Measurements from ENCODE around the gene SLCO2A1. TPM values are rescaled to one million over a fixed set of nuclear protein-coding genes. Genes with fewer than 3 reads are reported as not detected.
A peak's percentile ranks its signal among the peaks of the same experiment; 100 is the strongest.

Gene SLCO2A1
- total RNA-seq, 2 donors from 2014 or later: 15.9 to 46.7 TPM

DNA sequence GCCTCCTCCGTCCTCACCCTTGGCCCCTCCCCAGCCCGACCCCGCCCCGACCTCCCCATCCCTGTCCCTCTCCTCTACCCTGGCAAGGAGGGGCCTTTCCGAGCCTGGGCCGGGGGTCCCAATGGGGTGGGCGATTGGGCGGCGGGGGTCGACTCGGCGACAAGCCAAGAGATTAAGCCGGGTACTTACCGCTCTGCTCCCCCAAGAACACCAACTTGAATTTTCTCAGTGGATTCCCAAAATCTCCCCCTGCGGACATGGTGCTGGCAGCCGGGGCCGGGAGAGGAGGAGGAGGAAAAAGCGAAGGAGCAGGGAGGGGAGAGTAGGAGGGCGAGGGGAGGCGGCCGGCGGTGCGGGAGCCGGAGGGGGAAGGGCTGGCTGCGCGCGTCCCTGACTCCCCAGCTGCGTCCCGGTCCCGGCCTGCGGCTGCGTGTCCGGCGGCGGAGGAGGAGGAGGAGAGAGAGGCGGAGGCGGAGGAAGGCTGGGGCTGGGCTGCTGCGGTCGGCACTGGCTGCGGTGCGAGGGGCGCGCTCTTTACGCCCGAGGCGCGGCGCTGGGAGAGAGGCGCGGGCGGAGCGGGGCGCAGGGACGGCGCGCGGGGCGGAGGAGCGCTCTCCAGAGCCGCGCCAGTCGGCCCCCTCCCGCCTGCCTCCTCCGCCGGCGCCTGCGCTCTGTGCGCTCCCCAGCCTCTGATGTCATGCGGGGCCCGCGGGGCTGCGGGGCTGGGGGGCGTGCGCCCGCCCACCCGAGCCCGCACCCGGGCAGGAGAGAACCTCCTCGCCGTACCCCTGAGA, 134.3 kb downstream of the SLCO2A1 start, which contains the start of gene RAB6B:
RAB6B (minus strand) TSS at position 675 of the 794 bp plus-strand sequence; CDS start at position 259, 416 bp downstream.
- no peaks in the 10 kb centered on the region for H3K27me3 ChIP-seq (replicated peaks; ENCODE audit: insufficient read depth)
- no peak for DNase-seq (ENCODE audit: low spot score)
- peaks cover 5% of the 10 kb centered on the region for H3K4me1 ChIP-seq (replicated peaks)
- intact Hi-C loops (cut with DNase I): no loop called here
- H3K4me3 ChIP-seq: peak within 1 kb of the TSS; percentile 57
- 1% methylated on average over 47 of the region's 80 CpGs for WGBS
- H3K9me3 ChIP-seq: no peaks in the 10 kb centered on the region
- peak within 1 kb of the TSS in 1 of 2 donors; percentile 28 for H3K27ac ChIP-seq
- no peaks in the 10 kb centered on the region for H3K36me3 ChIP-seq
- no peak for TF ChIP-seq POLR2A (IDR thresholded peaks at IDR 0.05)

DNA sequence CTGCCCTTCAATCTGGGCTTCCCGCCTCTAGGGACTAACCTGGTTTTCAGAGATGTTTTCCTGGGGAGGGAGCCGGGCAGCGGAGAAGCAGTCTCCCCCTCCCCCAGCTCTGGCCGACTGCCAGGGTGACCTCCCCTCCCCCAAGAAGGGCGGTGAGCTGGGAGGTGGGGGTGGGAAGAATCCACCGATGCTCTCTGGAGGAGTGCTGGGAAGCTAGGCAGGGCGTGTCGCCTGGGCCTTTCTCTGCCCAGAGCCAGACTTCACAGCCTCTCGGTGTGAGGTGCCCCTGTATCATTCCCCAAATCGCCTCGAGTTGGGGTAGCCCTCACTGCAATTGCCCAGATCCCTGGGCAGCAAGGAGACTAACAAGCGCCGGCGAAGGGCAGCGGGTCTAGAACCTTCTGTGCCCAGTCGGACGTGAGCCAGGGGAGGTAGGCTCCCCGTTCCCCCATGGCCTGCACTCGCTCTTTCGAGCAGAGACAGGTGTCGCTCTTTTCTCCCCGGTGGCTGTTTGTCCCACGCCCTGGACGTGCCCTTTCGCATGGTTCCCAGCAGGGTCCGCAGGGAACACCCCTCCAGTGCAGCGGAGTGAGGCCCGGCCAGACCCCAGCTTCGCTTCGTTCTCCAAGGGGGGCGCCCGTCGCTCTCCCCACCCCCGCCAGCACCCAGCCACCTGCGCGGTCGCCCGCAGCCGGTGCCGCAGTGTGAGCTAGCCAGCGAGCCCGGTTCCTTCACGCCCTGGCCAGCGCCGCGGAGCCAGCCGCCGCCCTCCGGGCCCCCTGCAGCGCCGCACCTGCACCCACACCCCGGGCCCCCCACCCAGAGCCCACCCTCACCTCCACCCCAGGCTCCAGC, 135.1 kb downstream of the SLCO2A1 start:
- Histone ChIP-seq H3K36me3 (no peaks in the 10 kb centered on the region), H3K4me3 (peak overlapping the region; percentile 57), H3K9me3 (no peaks in the 10 kb centered on the region), H3K27me3 (replicated peaks; ENCODE audit: insufficient read depth) (no peaks in the 10 kb centered on the region), H3K27ac (no peak overlapping the region), H3K4me1 (replicated peaks) (peaks cover 5% of the 10 kb centered on the region)
- WGBS: 8% methylated on average over 48 of the region's 52 CpGs
- TF ChIP-seq, protein P1, sequence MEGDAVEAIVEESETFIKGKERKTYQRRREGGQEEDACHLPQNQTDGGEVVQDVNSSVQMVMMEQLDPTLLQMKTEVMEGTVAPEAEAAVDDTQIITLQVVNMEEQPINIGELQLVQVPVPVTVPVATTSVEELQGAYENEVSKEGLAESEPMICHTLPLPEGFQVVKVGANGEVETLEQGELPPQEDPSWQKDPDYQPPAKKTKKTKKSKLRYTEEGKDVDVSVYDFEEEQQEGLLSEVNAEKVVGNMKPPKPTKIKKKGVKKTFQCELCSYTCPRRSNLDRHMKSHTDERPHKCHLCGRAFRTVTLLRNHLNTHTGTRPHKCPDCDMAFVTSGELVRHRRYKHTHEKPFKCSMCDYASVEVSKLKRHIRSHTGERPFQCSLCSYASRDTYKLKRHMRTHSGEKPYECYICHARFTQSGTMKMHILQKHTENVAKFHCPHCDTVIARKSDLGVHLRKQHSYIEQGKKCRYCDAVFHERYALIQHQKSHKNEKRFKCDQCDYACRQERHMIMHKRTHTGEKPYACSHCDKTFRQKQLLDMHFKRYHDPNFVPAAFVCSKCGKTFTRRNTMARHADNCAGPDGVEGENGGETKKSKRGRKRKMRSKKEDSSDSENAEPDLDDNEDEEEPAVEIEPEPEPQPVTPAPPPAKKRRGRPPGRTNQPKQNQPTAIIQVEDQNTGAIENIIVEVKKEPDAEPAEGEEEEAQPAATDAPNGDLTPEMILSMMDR (IDR thresholded peaks at IDR 0.05): no peak
- TF ChIP-seq POLR2AphosphoS5 (IDR thresholded peaks at IDR 0.05) (no peak), POLR2A (IDR thresholded peaks at IDR 0.05) (no peak)
- intact Hi-C loops (cut with DNase I): no loop called here
- DNase-seq (ENCODE audit: low spot score): no peak

DNA sequence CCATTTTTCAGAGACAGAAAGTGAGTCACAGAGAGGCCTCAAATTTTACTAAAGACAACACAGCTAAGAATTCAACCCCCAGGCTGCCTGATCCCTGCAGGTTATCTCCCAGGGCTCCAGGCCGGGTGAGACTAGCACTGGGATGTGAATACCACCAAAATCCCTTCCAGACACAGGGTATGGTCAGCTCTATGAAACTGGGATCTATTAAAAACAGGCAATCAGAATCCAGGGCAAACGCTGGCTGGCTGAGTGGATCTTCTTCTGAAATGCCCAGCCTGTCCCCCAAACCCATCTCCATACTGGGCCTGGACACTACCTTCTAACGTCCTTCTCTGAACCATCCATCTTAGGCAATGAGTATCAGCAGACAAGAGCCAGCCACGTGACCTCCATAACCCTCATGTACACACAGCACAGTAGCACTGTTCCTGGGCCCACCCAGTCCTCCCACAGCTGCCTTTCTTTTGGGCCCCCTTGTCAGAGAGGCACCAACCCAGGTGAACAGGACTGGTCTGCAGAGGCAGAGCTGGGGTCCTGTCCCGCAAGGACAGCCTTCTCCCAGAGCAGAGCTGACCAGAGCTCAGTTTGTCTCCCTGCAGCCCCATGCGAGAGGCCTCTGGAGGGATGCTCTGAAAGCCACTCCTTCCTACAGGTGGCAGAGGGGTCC, 135.9 kb downstream of the SLCO2A1 start:
- H3K9me3 ChIP-seq: no peaks in the 10 kb centered on the region
- TF ChIP-seq POLR2AphosphoS5 (IDR thresholded peaks at IDR 0.05): no peak
- TF ChIP-seq POLR2A (IDR thresholded peaks at IDR 0.05): no peak
- TF ChIP-seq, protein P1 (IDR thresholded peaks at IDR 0.05): no peak
- H3K36me3 ChIP-seq: no peaks in the 10 kb centered on the region
- intact Hi-C loops (cut with DNase I): no loop called here
- H3K4me1 ChIP-seq (replicated peaks): peaks cover 5% of the 10 kb centered on the region
- no peak overlapping the region for H3K27ac ChIP-seq
- no peaks in the 10 kb centered on the region for H3K27me3 ChIP-seq (replicated peaks; ENCODE audit: insufficient read depth)
- H3K4me3 ChIP-seq: no peak overlapping the region
- no peak for DNase-seq (ENCODE audit: low spot score)
- 92% methylated on average over 6 of the region's 6 CpGs for WGBS

DNA sequence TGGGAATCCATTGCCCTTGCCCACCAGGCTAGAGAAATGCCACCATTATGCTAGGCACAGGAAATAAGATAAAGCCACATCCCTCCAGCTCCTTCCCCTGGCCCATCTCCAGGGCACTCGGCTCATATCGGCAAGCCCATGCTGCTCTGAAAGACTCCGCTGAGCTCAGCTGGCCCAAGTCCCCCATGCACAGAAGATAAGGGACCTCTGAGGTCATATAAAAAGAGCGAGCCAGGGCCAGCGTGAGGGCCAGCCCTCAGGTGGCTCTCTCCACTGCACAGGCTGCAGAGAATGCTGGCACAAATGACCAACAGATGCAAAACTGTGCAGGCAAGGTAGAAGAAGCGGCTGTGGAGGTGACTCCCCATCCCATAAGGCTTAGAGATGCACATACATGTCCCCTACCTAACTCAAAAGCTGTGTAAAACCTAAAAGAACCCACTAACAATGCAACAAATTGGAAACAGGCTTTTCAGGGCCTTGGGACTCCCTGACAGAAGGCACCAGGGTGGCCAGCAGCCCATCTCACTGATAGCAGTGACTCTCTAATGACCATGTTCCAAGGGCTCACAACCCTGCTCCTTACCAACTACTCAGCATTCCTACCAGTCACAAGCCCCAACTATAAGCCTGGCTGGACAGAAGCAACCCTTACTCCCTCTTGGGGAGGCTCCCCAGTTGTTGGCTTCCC, 137.0 kb downstream of the SLCO2A1 start:
- no peak overlapping the region for H3K27ac ChIP-seq
- H3K9me3 ChIP-seq: no peaks in the 10 kb centered on the region
- H3K27me3 ChIP-seq (replicated peaks; ENCODE audit: insufficient read depth): no peaks in the 10 kb centered on the region
- peaks cover 5% of the 10 kb centered on the region for H3K4me1 ChIP-seq (replicated peaks)
- no peak overlapping the region for H3K4me3 ChIP-seq
- TF ChIP-seq POLR2AphosphoS5 (IDR thresholded peaks at IDR 0.05) (no peak), POLR2A (IDR thresholded peaks at IDR 0.05) (no peak)
- TF ChIP-seq, protein P1 (IDR thresholded peaks at IDR 0.05): no peak
- H3K36me3 ChIP-seq: no peaks in the 10 kb centered on the region
- intact Hi-C loops (cut with DNase I): no loop called here
- 90% methylated on average over 6 of the region's 6 CpGs for WGBS
- no peak for DNase-seq (ENCODE audit: low spot score)
